GM12864 (cell line): ENCODE data around the gene ATP4B.

Experiments
- DNase-seq: peaks from one replicate; pipeline ENCODE4 v3.0.0-alpha.2; 2011; ENCODE audit warnings: low read depth
- H3K4me3 ChIP-seq: 2 replicates; pipeline ENCODE4 v1.5.1; 2011; ENCODE audit warnings: mild to moderate bottlenecking, low read depth, low read length, control low read depth
- TF ChIP-seq, protein P1 (sequence below): IDR thresholded peaks from 2 replicates; pipeline ENCODE4 v1.5.1; 2011; ENCODE audit warnings: low read depth, mild to moderate bottlenecking, moderate library complexity, low read length, control low read depth, inconsistent platforms; ENCODE audit errors: missing control alignments

Gene ATP4B

GRCh38 chr13:113617961-113618360, 40.0 kb downstream of the ATP4B start:
- no peak for DNase-seq
- TF ChIP-seq, protein P1, sequence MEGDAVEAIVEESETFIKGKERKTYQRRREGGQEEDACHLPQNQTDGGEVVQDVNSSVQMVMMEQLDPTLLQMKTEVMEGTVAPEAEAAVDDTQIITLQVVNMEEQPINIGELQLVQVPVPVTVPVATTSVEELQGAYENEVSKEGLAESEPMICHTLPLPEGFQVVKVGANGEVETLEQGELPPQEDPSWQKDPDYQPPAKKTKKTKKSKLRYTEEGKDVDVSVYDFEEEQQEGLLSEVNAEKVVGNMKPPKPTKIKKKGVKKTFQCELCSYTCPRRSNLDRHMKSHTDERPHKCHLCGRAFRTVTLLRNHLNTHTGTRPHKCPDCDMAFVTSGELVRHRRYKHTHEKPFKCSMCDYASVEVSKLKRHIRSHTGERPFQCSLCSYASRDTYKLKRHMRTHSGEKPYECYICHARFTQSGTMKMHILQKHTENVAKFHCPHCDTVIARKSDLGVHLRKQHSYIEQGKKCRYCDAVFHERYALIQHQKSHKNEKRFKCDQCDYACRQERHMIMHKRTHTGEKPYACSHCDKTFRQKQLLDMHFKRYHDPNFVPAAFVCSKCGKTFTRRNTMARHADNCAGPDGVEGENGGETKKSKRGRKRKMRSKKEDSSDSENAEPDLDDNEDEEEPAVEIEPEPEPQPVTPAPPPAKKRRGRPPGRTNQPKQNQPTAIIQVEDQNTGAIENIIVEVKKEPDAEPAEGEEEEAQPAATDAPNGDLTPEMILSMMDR = no peak
- H3K4me3 ChIP-seq = no peak overlapping the region

- no peak for DNase-seq
- TF ChIP-seq, protein P1 = no peak
- no peak overlapping the region for H3K4me3 ChIP-seq
These were observed 40.8 kb downstream of the ATP4B start for GRCh38 chr13:113616991-113617749.

DNA sequence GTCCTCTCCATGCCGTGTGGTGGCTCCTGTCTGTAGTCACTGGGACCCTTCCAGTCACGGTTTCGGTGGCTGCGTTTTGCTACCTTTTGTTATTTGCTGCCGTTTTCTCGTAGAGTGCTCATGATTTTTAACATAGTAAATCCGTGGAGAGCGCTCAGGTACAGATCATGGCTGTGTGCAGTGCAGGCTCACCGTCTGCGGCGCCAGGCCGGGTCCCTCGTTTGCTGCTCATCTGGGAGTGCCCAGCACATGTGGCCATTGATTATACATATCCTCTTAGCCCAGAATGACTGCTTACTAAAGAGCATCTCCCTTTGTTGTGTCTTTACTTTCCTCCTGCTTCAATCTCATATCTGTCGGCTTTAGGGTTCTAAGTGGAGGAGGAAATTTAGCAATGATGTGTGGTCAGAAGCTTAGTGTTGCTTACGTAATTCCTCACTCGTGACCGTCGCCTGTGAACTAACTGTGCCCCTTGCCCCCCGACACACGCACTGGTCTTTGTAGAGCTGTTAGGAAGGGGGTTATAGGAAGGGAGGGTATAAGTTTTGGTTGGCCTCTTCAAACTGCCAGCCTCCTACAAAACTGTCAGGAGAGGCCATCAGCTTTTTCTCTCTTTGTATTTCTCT, 41.6 kb downstream of the ATP4B start:
- no peak for DNase-seq
- no peak overlapping the region for H3K4me3 ChIP-seq
- TF ChIP-seq, protein P1 = no peak

DNA sequence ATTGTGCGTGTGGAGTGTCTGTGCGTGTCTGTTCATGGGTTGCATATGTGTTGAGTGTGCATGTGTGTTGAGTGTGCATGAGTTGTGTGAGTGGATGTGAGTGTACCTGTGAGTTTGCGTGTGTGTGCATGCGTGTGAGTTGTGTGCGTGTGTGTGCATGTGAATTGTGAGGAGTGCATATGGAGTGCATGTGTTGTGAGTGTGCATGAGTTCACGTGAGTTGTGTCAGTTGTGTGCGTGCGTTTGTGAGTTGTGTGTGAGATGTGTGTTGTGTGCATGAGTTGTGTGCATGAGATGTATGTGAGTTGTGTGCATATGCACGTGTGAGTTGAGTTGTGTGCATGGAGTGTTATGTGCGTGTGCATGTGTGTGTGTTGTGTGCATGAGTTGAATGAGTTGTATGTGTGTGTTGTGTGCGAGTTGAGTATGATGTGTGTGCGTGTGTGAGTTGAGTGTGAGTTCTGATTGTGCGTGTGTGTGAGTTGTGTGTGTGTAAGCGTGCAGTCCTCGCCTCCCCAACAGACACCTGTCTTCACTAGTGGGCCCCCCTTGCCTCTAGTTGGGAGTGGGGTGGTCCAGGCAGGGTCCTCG, 44.1 kb downstream of the ATP4B start:
- TF ChIP-seq, protein P1 = no peak
- no peak overlapping the region for H3K4me3 ChIP-seq
- no peak for DNase-seq

DNA sequence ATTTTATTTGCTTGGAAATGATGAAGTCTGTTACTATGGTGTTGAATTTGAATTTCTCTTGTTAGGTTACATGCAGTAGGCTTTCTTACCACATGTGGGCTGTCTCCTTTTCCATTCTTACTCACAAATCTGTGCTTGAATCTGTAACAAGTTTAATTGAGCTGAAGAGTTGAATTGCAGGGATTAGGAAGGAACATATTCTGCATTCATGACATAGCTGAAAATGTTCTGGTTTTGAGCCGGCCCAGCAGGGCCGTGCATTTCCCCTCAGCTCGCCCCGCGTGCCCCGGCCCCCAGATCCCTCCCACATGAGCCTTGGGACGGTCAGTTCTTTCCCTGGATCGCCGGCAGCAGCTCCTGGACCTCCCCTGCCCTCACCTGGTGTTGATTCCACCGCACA, 45.4 kb downstream of the ATP4B start:
- DNase-seq = no peak
- H3K4me3 ChIP-seq = no peak overlapping the region
- TF ChIP-seq, protein P1 = no peak

- TF ChIP-seq, protein P1 = no peak
- DNase-seq = no peak
- H3K4me3 ChIP-seq = no peak overlapping the region
These were observed 46.0 kb downstream of the ATP4B start for GRCh38 chr13:113611996-113612395.
